ENCODE measurements around the gene AGBL4.

GRCh38 chr1:48506870-48507269 lies 1516.9 kb downstream of the AGBL4 start:
- TF ChIP-seq EZH2 (IDR thresholded peaks at IDR 0.05; ENCODE audit: insufficient read depth, poor library complexity, severe bottlenecking) (no peak), EZH2phosphoT487 (IDR thresholded peaks at IDR 0.05; ENCODE audit: insufficient read depth, low read depth) (no peak)

Measured in GM23248 (cell line).